Trophoblast cell (in vitro differentiated cells and primary cell): Measurements from ENCODE around the gene PFKL.

Source experiments
- DNase-seq, 2 donors: peaks; one replicate each; pipeline ENCODE4 v3.0.0-alpha.2; 2016
- H2AFZ ChIP-seq: 2 replicates; pipeline ENCODE4 v1.6.1; 2013; ENCODE audit warnings: low read length, moderate library complexity, mild to moderate bottlenecking; ENCODE audit not compliant: insufficient read depth, poor library complexity
- H2AK5ac ChIP-seq: 2 replicates; pipeline ENCODE4 v1.6.1; 2013; ENCODE audit warnings: mild to moderate bottlenecking, low read length
- H2BK120ac ChIP-seq: 2 replicates; pipeline ENCODE4 v1.6.1; 2013; ENCODE audit warnings: low read length, mild to moderate bottlenecking, moderate library complexity; ENCODE audit not compliant: insufficient read depth, poor library complexity
- H2BK12ac ChIP-seq: 2 replicates; pipeline ENCODE4 v1.6.1; 2013; ENCODE audit warnings: mild to moderate bottlenecking, low read length, moderate library complexity
- H2BK5ac ChIP-seq: 2 replicates; pipeline ENCODE4 v1.6.1; 2013; ENCODE audit warnings: low read length, low read depth, moderate library complexity, mild to moderate bottlenecking; ENCODE audit not compliant: poor library complexity
- H3K14ac ChIP-seq: 2 replicates; pipeline ENCODE4 v1.6.1; 2013; ENCODE audit warnings: mild to moderate bottlenecking, low read length
- H3K18ac ChIP-seq: 2 replicates; pipeline ENCODE4 v1.6.1; 2013; ENCODE audit warnings: mild to moderate bottlenecking, low read length
- H3K23ac ChIP-seq: 2 replicates; pipeline ENCODE4 v1.6.1; 2013; ENCODE audit warnings: low read length
- H3K27ac ChIP-seq: 2 replicates; pipeline ENCODE4 v1.5.1; 2013; ENCODE audit warnings: low read depth, mild to moderate bottlenecking, inconsistent platforms, low read length, moderate library complexity
- H3K27me3 ChIP-seq: 2 replicates; pipeline ENCODE4 v1.6.1; 2013; ENCODE audit warnings: inconsistent platforms, mild to moderate bottlenecking, low read length, moderate library complexity; ENCODE audit not compliant: insufficient read depth
- H3K36me3 ChIP-seq, 2 experiments: 1 replicate in 1 of 2; 2 replicates in 1 of 2; pipeline ENCODE4 v1.6.1; 2013; ENCODE audit warnings: low read length in 2 of 2, mild to moderate bottlenecking in 2 of 2, moderate library complexity in 1 of 2; ENCODE audit not compliant: insufficient read depth in 2 of 2, control insufficient read depth in 1 of 2
- H3K4ac ChIP-seq: 2 replicates; pipeline ENCODE4 v1.6.1; 2013; ENCODE audit warnings: low read depth, mild to moderate bottlenecking, low read length, moderate library complexity
- H3K4me1 ChIP-seq, 2 experiments: 1 replicate in 1 of 2; 2 replicates in 1 of 2; pipeline ENCODE4 v1.6.1; 2013; ENCODE audit warnings: low read length in 2 of 2, mild to moderate bottlenecking in 2 of 2, moderate library complexity in 1 of 2; ENCODE audit not compliant: insufficient read depth in 2 of 2, control insufficient read depth in 1 of 2
- H3K4me2 ChIP-seq: 2 replicates; pipeline ENCODE4 v1.6.1; 2013; ENCODE audit warnings: inconsistent platforms, mild to moderate bottlenecking, low read length, moderate library complexity
- H3K4me3 ChIP-seq: 2 replicates; pipeline ENCODE4 v1.5.1; 2013; ENCODE audit warnings: mild to moderate bottlenecking, low read depth, low read length, inconsistent platforms
- H3K79me1 ChIP-seq: one replicate; pipeline ENCODE4 v1.6.1; 2013; ENCODE audit warnings: low read length
- H3K79me2 ChIP-seq: 2 replicates; pipeline ENCODE4 v1.6.1; 2013; ENCODE audit warnings: low read length, mild to moderate bottlenecking; ENCODE audit not compliant: control insufficient read depth, insufficient read depth, poor library complexity
- H3K9ac ChIP-seq: 2 replicates; pipeline ENCODE4 v1.6.1; 2013; ENCODE audit warnings: mild to moderate bottlenecking, low read length
- H3K9me3 ChIP-seq: 2 replicates; pipeline ENCODE4 v1.6.1; 2013; ENCODE audit warnings: low read depth, mild to moderate bottlenecking, control low read depth, inconsistent platforms, low read length; ENCODE audit not compliant: insufficient read depth
- H4K12ac ChIP-seq: 2 replicates; pipeline ENCODE4 v1.6.1; 2013; ENCODE audit warnings: low read depth, mild to moderate bottlenecking, low read length, moderate library complexity
- H4K8ac ChIP-seq: 2 replicates; pipeline ENCODE4 v1.6.1; 2013; ENCODE audit warnings: low read depth, mild to moderate bottlenecking, low read length, moderate library complexity
- H4K91ac ChIP-seq: one replicate; pipeline ENCODE4 v1.6.1; 2013; ENCODE audit warnings: low read depth, mild to moderate bottlenecking, low read length, moderate library complexity
- WGBS: extraction: QIAGEN DNeasy Blood & Tissue Kit; methylation state at CpG from one replicate; pipeline ENCODE4 v1.1.7; 2013; ENCODE audit warnings: missing lambda C conversion rate; ENCODE audit not compliant: insufficient read length, insufficient coverage; ENCODE audit errors: extremely low coverage; 5-methylcytosine and 5-hydroxymethylcytosine counted together

The PFKL gene

GRCh38 chr21:44325386-44326271 is 25.8 kb downstream of the PFKL start:
- no peak overlapping the region for H3K14ac ChIP-seq
- H3K79me2 ChIP-seq: no peaks in the 10 kb centered on the region
- no peak overlapping the region for H4K8ac ChIP-seq
- no peak overlapping the region for H2BK12ac ChIP-seq
- no peak overlapping the region for H4K12ac ChIP-seq
- no peaks in the 10 kb centered on the region for H3K27me3 ChIP-seq
- no peak overlapping the region for H3K4ac ChIP-seq
- DNase-seq: no peak
- H2BK120ac ChIP-seq: no peak overlapping the region
- no peak overlapping the region for H3K27ac ChIP-seq
- no peak overlapping the region for H3K18ac ChIP-seq
- H3K9me3 ChIP-seq: peaks cover 3% of the 10 kb centered on the region
- H3K4me2 ChIP-seq: no peak overlapping the region
- no peaks in the 10 kb centered on the region for H3K79me1 ChIP-seq
- no peak overlapping the region for H3K23ac ChIP-seq
- H2BK5ac ChIP-seq: no peak overlapping the region
- no CpG with 5 or more reads among the region's 44 CpGs for WGBS
- no peak overlapping the region for H4K91ac ChIP-seq
- H3K9ac ChIP-seq: no peak overlapping the region
- H2AK5ac ChIP-seq: no peak overlapping the region
- H3K36me3 ChIP-seq: peaks cover 62 to 65% of the 10 kb centered on the region in 2 experiments
- H3K4me1 ChIP-seq: no peaks in the 10 kb centered on the region
- H2AFZ ChIP-seq: no peak overlapping the region
- no peak overlapping the region for H3K4me3 ChIP-seq

GRCh38 chr21:44326272-44326647 is 26.4 kb downstream of the PFKL start:
- Histone ChIP-seq H3K4me3 (no peak overlapping the region), H3K23ac (no peak overlapping the region), H3K4ac (no peak overlapping the region), H2BK120ac (no peak overlapping the region), H4K91ac (no peak overlapping the region), H3K36me3 (peaks cover 61% of the 10 kb centered on the region in 2 experiments), H3K27me3 (no peaks in the 10 kb centered on the region), H3K27ac (no peak overlapping the region), H3K4me2 (no peak overlapping the region), H3K79me1 (no peaks in the 10 kb centered on the region), H2BK12ac (no peak overlapping the region), H4K12ac (no peak overlapping the region), H3K4me1 (no peaks in the 10 kb centered on the region), H2BK5ac (no peak overlapping the region), H3K18ac (no peak overlapping the region), H3K14ac (no peak overlapping the region), H2AK5ac (no peak overlapping the region), H3K9me3 (peaks cover 2% of the 10 kb centered on the region), H3K79me2 (no peaks in the 10 kb centered on the region), H2AFZ (no peak overlapping the region), H4K8ac (no peak overlapping the region), H3K9ac (no peak overlapping the region)
- no peak for DNase-seq
- no CpG with 5 or more reads among the region's 13 CpGs for WGBS

- Histone ChIP-seq H3K4me2 (no peak overlapping the region), H2AFZ (no peak overlapping the region), H3K9me3 (peaks cover 2% of the 10 kb centered on the region), H3K14ac (no peak overlapping the region), H3K4me3 (no peak overlapping the region), H3K9ac (no peak overlapping the region), H3K79me1 (no peaks in the 10 kb centered on the region), H3K27me3 (no peaks in the 10 kb centered on the region), H4K12ac (no peak overlapping the region), H3K27ac (no peak overlapping the region), H3K23ac (no peak overlapping the region), H2BK5ac (no peak overlapping the region), H4K91ac (no peak overlapping the region), H3K79me2 (no peaks in the 10 kb centered on the region), H3K4me1 (no peaks in the 10 kb centered on the region), H2AK5ac (no peak overlapping the region), H3K36me3 (peaks cover 54% of the 10 kb centered on the region in 2 experiments), H3K18ac (no peak overlapping the region), H2BK12ac (no peak overlapping the region), H2BK120ac (no peak overlapping the region), H3K4ac (no peak overlapping the region), H4K8ac (no peak overlapping the region)
- no peak for DNase-seq
- no CpG with 5 or more reads among the region's 26 CpGs for WGBS
Measured at GRCh38 chr21:44326716-44327602, 27.1 kb downstream of the PFKL start.

GRCh38 chr21:44327603-44327974 is 27.7 kb downstream of the PFKL start:
- Histone ChIP-seq H3K4me2 (no peak overlapping the region), H3K79me2 (no peaks in the 10 kb centered on the region), H3K14ac (no peak overlapping the region), H2BK120ac (no peak overlapping the region), H2BK12ac (no peak overlapping the region), H4K8ac (no peak overlapping the region), H3K4ac (no peak overlapping the region), H4K91ac (no peak overlapping the region), H3K27ac (no peak overlapping the region), H3K36me3 (peaks cover 48% of the 10 kb centered on the region in 2 experiments), H3K23ac (no peak overlapping the region), H4K12ac (no peak overlapping the region), H3K4me3 (no peak overlapping the region), H3K79me1 (no peaks in the 10 kb centered on the region), H2AFZ (no peak overlapping the region), H2BK5ac (no peak overlapping the region), H3K4me1 (no peaks in the 10 kb centered on the region), H3K9me3 (peaks cover 2% of the 10 kb centered on the region), H3K9ac (no peak overlapping the region), H3K27me3 (no peaks in the 10 kb centered on the region), H3K18ac (no peak overlapping the region), H2AK5ac (no peak overlapping the region)
- no peak for DNase-seq
- WGBS: no CpG with 5 or more reads among the region's 11 CpGs
